ENCODE results near the gene ITGA2.

ITGA2 gene

DNA sequence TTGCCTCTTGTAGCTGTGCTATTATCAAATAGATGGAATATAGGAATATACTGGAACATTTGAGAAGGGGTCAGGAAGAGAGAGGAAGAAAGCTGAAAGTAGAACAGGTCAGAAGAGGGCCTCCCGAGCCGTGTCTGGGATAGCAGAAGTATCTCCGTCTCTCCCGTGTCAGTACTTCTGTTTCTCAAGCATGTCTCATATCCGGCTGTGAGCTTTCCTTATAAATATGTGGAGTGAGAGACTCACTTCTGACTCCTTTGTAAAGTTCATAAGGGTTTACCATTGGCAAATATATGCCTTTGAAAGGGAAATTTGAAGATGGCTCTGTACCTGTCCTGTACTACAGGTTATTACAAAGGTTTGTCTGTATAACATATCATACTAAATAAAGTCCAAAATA lies 70.1 kb downstream of the ITGA2 start:
- DNase-seq (ENCODE audit: low spot score): no peak

- no peak for DNase-seq (ENCODE audit: low spot score)
Observed at GRCh38 chr5:53063176-53063575, 74.0 kb downstream of the ITGA2 start.

DNA sequence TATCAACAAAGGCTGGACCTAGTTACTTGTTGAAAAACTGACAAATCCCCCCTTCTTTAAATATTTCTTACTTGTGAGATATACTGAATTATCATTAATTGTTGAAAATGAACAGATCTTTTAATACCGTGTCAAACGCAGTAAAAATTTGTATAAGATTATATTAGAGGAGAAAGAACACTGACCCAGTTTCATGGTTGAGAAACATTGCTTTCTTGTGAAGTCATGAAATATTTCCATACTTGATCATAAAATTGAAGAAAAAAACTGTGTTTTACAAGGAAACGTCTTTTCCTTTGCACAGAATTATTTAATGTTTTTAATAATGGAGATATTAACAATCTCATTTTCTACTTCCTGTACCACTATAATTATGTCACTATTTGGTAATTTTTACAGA lies 74.6 kb downstream of the ITGA2 start:
- DNase-seq (ENCODE audit: low spot score): no peak

GRCh38 chr5:53066088-53066487 lies 76.9 kb downstream of the ITGA2 start:
- no peak for DNase-seq (ENCODE audit: low spot score)

DNA sequence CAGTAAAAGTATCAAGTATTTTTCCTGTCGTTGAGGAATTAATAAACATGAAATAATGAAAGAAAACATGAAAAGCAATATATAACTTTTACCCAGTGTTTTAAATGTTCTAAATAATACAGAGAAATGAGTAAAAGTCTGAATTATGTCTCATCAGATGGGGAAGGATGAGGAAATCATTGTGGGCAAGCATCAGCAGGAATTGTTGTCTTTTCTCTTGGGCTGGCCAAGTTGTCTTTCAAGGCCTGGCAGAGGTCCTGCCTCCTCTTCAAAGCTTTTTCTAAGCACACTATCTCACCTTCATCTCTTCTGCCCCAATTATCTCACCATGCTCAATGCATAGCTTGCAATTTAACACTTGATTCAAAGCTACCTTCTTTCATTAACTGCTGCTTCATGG lies 78.5 kb downstream of the ITGA2 start:
- no peak for DNase-seq (ENCODE audit: low spot score)

DNA sequence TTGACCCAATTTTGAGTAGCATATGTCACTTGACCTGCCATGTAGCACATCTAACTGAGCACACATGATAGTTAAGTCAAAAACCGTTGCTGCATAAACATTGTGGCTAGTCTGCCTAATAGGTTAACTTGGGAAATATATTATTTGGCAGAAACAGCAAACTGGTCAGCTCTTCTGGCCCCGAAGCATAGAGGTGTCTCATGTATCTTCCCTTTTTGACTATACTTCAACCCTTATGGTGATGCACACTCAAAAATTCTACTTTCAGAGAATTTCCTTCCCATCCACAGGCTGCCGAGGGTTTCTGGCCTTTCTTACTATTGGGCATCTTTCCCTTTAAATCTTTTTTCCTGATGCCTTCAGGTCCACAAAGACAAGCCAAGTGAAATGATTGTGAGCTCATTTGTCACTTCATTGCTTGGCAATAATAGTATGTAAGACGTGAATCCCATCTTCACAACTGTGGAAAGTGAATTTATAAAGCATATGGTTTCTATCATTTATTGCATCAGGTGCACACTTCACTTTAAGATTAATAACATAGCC lies 79.2 kb downstream of the ITGA2 start:
- no peak for DNase-seq (ENCODE audit: low spot score)

- DNase-seq (ENCODE audit: low spot score): no peak
Observed at GRCh38 chr5:53069626-53070025, 80.5 kb downstream of the ITGA2 start.

- DNase-seq (ENCODE audit: low spot score): no peak
Observed at GRCh38 chr5:53071298-53071697, 82.1 kb downstream of the ITGA2 start.

GRCh38 chr5:53071738-53072137 lies 82.6 kb downstream of the ITGA2 start:
- DNase-seq (ENCODE audit: low spot score): no peak

GRCh38 chr5:53073348-53073747 lies 84.2 kb downstream of the ITGA2 start:
- DNase-seq (ENCODE audit: low spot score): no peak

GRCh38 chr5:53076014-53076583 lies 86.9 kb downstream of the ITGA2 start:
- no peak for DNase-seq (ENCODE audit: low spot score)

DNA sequence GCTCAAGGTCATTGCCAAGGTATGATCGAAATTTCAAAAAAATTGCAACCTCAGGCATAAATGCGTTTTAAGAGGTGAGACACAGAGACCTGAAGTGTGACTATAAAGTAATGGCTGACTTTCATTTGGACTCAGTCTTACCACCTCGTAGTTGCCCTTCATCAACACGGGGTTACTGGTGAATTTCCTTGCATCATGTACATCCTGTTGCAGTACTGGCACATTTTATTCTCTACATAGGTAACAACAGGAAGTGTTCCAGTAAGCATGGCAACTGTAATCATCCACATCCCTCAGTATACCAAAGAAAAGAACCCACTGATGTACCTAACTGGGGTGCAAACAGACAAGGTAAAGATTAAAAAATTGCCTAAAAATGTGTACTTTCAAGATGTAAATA lies 91.1 kb downstream of the ITGA2 start:
- DNase-seq (ENCODE audit: low spot score): no peak

DNA sequence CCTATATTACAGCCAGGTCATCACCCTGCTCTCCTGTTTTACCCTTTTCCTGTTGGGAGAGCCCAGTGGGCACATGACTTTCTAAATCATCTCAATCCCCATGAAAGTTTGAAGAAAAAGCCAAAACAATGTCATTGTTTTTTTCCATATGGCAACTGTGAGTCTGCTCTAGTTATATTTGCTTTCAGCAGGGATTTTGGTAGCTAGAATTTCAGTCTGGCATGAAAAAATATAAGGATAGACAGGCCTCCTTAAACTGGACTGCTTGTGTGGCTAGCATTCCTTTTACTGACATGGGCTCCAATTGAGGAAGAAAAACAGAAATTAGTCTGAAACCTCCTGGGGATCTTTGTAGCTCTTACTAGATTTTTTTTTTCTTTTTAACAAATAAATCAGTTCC lies 94.8 kb downstream of the ITGA2 start:
- DNase-seq (ENCODE audit: low spot score): no peak

- no peak for DNase-seq (ENCODE audit: low spot score)
Observed at GRCh38 chr5:53084546-53085255, 95.5 kb downstream of the ITGA2 start.

DNA sequence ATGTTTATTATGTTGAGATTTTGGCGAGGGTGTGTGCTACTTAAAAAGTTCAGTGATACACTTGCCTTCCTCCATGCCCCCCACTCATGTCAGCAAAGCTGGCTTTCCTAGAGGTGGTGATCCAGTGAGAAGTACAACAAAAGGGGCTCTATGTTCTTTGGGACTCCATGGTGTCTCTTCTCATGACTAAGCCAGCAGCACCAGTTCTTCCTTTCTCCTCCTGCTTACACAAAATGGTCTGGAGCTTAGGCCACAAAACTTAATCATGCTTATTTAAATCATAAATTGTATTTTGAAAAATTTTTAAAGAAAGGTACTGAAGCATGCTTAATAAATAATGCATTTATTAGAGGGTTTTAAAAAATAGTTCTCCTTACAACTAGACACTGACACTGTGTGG lies 98.0 kb downstream of the ITGA2 start:
- no peak for DNase-seq (ENCODE audit: low spot score)

DNA sequence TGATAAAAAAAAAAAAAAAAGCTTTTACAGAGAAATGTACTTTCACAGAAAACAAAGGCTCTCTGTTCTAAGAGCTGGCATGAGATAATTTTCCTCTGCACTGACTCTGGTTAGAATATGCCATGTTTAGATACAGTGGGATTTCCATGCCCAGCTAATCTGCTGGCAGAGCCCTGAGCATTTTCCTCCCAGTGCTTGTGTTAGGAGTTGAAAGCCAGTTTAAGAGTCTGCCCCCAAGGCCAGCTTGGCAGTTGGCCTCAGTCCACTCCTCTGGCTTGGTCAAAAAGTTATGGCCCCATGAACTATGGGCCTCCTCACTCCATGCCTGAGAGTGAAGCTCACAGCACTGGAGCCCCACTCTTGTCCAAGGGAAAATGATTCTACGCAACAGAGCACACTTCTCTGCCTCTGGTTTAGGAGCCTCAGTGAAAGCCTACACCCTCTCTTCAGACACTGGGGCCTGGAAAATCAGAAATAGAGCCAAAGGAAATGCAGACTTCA lies 98.5 kb downstream of the ITGA2 start:
- no peak for DNase-seq (ENCODE audit: low spot score)

DNA sequence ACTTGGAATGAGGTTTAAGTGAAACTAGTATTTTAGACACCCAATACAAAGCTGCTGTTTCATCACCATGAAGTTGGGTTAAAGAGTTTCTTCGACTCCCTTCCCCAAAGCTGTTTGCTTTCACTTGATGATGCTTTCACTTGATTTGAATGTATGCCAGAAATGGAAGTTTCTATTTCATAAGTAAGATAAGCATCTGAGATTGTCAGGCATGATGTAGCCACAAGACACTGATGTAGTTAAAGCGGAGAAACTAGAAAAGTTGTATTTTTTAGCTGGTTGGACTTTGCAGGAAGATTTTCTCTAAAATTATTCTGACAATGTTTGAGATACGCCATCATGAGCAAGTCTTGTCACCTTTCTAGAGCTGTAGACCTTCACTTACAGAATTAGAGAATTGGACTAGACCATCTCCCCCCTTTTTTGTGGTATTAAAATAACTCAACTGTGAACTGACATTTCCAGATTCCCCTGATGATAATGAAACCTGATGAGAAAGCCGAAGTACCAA lies 100.4 kb downstream of the ITGA2 start:
- DNase-seq (ENCODE audit: low spot score): no peak

DNA sequence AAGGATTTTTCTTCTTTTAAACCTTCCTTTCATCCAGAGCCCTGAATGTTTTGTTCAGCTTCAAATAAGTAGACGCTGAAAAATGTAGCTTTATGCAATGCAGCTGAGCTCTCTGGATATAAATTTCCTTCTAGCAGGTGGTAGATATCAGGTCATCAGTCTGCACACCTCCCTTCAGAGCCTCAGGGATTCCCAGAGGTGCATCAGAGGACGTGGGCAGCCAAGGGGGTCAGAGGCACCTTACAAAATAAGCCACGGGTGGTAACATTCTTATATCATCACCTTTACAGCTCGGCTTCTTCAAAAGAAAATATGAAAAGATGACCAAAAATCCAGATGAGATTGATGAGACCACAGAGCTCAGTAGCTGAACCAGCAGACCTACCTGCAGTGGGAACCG lies 101.1 kb downstream of the ITGA2 start:
- no peak for DNase-seq (ENCODE audit: low spot score)

GRCh38 chr5:53091289-53091688 lies 102.1 kb downstream of the ITGA2 start:
- no peak for DNase-seq (ENCODE audit: low spot score)

DNA sequence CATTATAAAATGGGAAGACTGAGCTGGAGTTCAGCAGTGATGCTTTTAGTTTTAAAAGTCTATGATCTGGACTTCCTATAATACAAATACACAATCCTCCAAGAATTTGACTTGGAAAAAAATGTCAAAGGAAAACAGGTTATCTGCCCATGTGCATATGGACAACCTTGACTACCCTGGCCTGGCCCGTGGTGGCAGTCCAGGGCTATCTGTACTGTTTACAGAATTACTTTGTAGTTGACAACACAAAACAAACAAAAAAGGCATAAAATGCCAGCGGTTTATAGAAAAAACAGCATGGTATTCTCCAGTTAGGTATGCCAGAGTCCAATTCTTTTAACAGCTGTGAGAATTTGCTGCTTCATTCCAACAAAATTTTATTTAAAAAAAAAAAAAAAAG lies 103.1 kb downstream of the ITGA2 start:
- no peak for DNase-seq (ENCODE audit: low spot score)

DNA sequence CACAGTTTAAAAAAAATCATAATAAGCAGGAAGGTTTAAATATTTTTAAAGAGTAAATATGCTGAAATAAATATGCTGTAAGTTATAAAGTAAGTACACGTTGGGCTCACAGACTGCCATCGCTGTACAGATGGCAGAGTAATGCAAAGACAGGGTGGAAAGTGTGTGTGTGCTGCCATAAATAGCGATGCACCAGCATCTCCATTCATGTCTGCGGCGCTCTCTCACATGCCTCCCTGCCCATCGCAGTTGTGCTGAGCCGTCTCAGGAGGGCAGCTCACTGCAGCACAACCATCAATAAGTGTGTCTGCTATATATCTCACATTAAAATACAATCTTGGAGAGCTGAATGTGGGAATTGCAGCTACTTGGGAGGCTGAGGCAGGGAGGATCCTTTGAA lies 106.1 kb downstream of the ITGA2 start:
- DNase-seq (ENCODE audit: low spot score): no peak

GRCh38 chr5:53095931-53096525 lies 106.9 kb downstream of the ITGA2 start:
- DNase-seq (ENCODE audit: low spot score): no peak

- DNase-seq (ENCODE audit: low spot score): no peak
Observed at GRCh38 chr5:53099546-53099945, 110.4 kb downstream of the ITGA2 start.

Data from HuH-7 (cell line).